ENCODE measurements around the gene SDS.
"Not testable (repeated sequence)": the region's sequence is repeated elsewhere in the genome, so short reads cannot be mapped to it uniquely, and the experiment has no call there.

SDS gene

DNA sequence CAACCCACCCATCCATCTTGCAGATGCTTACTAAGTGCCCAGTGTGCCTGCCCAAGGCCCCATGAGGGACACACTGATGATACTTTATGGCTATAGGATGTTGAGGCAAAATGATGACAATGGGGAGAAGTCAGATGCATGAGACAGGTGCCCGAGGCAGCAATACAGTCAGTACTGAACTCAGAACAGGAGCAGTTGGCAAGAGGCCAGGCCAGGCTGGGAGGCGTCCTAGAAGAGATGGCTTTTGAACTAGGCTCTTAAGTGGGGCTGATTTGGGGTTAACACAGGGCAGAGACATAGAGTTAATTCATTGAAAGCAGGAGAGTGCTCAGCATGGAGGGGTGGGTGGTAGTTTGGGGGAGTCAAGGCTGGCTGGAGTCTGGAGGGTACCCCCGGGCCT lies 29.7 kb downstream of the SDS start:
- no peak for DNase-seq

DNA sequence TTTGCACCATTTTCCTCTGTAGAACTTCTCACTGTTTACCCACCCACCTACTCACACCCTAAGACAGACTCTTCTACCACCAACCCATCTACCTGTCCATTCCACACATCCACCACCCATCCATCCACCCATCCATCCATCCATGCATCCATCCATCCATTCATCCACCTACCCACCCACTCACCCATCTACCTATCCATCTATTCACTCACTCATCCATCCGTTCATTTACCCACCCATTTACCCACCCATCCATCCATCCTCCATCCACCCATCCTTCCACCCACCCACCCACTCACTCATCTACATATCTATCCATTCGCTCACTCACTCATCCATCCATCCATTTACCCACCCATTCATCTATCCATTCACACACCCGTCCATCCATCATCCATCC lies 30.2 kb downstream of the SDS start:
- DNase-seq: no peak

DNA sequence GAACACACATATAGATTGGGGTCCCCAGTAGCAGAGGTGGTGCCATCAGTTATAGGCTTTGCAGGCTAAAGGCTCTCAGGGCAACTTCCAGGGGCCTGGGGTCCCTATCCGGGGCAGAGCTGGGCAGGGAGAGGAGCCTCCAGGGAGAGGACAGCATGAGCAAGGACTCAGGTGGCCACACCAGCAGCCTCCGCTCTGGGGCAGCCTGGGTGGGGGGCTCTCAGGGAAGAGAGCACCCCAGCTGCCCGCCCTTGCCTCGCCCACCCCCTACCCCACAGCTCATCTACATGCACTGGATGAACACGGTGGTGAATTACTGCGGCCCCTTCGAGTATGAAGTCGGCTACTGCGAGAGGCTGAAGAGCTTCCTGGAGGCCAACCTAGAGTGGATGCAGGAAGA lies 31.3 kb downstream of the SDS start:
- DNase-seq: no peak

DNA sequence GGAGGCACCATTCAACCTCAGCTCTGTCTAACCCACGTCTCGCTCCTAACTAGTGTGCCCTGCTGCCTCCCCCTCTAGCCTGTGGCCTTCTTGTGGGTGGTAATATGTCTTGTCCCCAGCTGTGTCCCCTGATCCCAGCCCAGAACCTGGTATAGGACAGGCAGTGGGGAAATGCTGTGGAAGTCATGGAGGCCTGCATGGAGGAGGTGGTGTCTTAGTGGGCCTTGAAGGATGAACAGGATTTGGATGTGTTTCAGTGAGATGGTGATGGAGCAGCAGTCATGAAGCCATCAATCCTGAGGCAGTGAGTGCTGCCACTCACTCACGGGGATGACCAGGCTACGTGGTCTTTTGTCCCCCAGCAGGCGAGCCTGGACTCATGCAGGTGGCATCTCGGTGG lies 31.9 kb downstream of the SDS start:
- DNase-seq: no peak

DNA sequence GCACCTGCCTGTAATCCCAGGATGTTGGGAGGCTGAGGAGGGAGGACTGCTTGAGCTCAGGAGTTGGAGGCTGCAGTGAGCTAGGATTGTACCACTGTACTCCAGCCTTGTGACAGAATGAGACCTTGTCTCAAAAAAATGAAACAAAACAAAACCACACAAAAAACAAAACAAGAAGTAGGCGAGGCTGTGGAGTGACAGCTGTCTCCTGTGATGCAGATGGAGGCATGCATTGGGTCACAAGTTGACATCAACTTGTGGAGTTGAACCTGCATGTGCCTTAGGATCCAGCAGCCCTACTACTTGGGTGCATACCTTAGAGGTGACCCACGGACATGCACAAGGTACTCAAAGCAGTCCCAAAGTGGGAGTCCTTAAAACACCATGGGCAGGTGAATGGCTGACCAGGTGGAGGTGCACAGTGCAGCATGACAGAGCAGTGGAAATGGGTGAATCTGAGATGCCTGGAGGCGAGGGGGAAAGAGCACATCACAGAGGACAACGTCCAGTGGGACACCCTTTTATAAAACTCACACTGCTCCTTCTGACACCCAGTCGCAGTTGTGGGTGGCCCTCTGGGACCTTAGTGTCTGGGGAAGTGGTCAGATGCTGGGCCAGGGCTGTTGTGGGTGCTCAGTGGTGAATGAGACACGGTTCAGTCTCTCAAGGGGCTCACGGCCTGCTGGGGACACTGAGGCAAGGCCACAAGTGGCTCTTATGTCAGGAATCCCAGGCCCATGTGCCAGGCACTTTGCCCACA lies 32.6 kb downstream of the SDS start:
- DNase-seq: no peak

DNA sequence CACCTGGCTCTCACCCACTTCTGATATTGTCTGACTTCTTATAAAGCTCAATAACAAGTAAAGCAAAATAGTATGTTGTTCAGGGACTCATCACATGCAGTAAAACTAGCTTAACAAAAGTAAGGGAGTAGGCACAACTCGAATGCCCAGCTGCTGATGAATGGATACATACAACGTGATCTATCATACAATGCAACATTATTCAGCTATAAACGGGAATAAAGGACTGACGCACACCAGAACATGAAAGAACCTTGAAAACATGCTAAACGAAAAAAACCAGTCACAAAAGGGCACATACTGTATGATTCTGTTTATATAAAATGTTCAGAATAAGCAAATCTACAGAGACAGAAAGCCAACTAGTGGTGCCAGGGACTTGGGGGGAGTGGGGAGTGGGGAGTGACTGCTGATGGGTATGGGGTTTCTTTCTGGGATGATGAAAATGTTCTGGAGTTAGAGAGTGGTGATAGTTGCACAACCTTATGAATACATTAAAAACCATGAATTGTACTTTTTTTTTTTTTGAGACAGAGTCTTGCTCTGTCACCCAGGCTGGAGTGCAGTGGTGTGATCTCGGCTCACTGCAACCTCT lies 34.2 kb downstream of the SDS start:
- DNase-seq: no peak

DNA sequence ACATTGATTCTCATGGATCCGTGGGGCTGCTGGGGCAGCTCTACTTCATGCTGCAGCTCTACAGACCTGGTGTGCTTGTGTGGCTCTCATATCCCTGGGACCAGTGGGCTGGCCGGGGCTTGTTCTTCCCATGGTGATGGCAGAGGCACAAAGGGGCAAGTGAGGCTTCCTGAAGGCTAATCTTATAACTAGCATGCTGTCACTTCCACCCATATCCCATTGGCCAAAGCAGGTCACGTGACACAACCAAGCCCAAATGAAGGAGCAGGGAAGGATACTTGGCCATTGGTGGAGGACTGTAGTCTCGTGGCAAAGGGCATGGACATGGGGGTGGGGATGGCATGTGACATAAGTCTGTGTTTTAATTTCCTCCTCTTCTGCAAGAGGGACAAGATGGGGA lies 35.4 kb downstream of the SDS start:
- no peak for DNase-seq

DNA sequence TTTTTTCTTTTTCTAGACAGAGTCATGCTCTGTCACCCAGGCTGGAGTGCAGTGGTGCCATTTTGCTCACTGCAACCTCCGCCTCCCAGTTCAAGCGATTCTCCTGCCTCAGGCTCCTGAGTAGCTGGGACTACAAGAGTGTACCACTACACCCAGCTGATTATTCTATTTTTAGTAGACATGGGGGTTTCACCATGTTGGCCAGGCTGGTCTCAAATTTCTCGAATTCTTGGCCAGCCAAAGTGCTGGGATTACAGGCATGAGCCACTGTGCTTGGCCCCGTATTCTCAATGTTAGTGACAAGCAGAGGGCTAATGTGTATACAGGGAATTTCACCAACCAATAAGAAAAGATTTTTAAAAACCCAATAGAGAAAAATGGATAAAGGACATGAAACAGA lies 36.9 kb downstream of the SDS start:
- no peak for DNase-seq

DNA sequence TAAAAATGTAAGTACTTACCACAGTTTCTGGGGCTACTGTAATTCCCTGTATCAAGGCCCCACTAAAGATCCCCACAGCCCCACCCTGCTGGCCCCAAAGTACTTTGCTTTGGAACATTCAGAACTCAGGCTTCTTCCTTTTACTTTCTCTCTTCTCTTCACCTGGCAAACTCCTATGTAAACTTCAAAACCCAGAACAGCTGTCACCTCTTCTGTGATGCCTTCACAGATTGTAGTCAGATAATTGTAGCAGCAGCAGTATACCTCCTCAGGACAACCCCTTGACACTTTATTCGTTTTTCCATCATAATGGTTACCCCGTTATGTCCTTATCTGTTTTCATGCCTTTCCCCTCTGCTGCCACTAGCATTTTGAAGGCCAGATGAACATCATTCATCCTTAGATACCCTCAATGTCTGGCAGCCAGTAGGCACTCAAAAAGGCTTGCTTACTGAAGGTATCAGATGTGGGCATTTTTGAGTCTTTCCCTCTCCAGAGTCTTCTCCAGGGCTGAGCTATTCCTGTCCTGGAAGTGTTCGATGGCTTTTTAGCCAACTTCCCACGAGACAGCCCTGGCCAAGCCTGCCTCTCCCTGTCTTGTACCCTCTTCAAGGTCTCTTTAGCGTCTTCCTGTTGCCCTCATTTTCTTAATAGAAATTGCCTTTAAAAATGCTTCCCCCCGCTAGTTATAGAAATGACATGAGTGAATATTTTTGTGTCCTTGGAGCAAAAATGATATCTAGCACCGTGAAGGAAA lies 37.9 kb downstream of the SDS start:
- no peak for DNase-seq

DNA sequence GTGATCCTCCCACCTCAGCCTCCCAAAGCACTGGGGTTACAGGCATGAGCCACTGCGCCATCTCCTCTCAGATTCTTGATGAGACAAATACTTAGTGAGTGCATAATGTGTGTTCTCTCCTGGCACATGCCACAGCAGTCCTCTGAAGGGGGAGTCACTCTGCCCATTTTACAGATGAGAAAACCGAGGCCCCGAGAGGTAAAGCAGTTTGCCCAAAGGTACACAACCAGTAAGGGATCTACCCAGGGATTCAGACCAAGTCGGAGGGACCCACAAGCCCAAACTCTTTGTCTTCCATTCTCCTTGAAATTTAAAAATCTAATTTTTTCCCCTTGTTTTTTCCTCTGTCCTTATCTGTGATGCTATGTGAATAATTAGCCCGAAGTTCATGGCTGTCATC lies 39.0 kb downstream of the SDS start:
- no peak for DNase-seq

DNA sequence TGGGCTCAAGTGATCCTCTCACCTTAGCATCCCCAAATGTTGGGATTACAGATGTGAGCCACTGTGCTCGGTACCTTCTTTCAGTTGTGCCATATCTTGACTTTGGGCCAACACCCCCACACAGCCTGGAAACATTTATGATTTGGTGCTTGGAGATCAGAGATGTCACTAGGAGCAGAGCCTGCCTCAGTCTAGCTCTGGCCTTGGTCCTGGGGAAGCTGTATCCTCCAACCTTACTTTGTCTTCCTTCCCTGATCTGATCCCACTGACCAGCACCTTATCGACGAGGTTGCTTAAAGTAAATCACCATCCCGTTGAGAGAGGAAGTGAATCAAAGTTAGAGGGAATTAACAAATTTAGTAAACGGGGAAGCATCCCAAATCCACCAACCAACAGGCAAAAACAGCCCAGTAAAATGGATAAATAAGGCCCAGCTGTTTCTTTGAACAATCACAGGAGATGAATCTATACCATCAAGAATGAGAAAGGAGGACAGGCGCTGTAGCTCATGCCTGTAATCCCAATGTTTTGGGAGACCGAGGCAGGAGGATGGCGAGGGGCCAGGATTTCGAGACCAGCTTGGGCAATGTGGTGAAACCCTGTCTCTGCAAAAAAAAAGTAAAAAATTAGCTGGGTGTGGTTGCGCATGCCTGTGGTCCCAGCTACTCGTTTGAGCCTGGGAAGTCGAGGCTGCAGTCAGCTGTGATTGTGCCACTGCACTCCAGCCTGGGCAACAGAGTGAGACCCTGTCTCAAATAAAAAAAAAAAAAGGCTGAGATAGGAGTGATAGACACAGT lies 41.9 kb downstream of the SDS start:
- DNase-seq: no peak

DNA sequence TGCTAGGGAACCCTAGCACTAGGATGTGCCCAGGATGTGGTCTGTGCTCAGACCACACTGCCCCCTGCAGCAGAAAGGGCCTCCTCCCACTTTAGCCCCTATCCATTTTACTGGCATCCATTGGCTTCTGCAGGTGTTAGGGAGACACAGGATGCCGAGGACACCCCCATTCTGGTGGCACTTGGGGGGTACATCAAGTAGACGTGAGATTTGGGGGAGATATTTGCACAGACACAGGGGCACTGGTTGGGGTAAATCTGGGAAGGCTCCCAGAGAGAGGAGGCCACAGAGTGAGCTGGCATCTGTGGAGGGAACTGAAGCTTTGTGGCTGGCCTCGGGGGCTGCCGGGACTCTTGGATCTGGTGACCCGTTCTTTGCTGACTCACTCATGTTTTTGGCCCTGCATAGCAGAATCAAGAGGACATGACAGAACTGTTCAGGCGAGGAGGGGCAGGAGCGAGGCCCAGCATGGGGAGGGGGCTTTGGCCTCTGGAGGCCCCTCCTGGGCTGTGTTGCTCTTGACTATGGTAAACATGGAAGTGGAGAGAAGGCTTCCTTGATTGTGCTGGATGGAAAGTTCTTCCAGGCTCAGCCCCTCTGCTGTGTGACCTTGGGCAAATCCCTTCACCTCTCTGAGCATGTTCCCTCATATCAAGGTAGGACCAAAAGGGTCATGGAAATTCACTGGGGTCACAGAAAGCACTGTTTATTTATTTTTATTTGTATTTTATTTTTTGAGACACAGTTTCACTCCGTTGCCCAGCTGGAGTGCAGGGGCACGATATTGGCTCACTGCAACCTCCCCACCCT lies 43.5 kb downstream of the SDS start:
- no peak for DNase-seq

DNA sequence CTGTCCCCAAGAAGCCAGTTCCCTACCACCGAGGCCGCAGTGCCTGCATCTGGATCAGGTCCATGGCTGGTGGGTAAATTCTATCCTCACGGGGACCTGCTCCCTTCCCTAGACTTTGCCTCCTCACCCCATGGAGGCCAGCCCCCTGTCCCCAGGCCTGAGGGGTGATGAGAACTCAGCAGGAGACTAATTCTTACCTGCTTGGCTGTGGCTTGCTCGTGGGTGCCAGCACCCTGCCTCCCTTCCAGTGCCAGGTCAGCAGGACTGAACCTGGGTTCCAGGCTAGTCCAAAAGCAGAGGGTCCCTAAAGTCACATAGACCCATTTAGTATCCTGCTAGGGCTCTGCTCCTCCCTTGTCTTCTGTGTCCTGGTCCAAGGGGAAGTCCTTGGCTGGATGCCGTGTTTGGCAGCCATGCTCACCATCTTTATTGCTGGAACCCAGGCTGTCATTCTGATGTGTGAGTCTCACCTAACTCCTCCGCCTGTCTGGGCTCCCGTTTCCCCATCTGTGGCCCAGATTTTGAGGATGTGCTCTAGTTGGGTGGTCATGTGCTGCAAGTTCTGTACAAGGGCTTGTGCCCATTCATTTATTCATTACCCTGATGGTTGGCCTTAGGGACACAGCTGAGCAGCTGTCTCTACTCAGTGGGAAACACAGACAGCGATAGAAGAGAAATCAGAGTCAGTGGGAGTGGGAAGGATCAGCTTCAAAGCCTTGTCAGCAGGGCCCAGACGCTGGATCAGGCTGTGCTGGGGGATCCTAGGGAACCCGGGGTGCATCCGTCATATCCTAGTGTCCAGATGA lies 44.4 kb downstream of the SDS start:
- no peak for DNase-seq

DNA sequence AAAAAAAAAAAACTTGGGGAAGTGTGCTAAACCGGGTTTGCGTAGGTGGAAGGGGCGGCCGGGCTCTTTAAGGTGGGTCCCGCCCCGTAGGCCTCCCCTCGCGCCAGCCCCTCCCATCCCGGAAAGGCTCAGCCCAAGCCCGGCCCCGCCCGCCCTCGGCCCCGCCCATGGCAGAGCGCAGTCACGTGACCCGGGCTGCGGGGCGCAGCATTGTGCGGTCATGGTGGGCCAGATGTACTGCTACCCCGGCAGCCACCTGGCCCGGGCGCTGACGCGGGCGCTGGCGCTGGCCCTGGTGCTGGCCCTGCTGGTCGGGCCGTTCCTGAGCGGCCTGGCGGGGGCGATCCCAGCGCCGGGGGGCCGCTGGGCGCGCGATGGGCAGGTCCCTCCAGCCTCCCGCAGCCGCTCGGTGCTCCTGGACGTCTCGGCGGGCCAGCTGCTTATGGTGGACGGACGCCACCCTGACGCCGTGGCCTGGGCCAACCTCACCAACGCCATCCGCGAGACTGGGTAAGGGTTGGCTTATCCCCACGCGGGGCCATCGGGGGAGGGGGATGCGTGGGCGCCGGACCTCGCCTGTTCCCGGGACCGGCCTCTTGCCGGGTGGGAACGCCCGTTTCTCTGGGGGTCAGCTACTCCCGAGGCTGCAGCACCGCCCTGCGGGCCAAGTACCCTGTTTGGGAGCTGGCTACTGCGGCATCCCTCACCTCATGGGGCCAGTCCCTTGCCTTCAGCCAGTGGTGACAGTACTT lies 45.1 kb downstream of the SDS start, which contains the start of gene PLBD2:
Gene PLBD2 (plus strand): TSS at position 207 of the 752 bp plus-strand sequence. CDS start 14 bp downstream, at position 221.
- DNase-seq: peak; percentile 74

DNA sequence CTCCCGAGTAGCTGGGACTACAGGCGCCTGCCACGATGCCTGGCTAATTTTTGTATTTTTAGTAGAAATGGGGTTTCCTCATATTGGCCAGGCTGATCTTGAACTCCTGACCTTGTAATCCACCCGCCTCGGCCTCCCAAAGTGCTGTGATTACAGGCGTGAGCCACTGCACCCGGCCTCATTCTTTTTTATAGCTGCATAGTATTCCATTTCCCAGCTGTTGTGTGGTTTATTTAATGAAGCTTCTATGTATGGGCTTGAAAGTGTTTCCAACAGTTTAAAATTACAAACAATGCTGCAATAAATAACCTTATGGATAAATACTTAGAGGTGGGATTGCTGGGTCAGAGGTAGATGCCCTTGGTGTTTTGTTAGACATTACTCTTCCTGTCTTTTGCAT lies 49.5 kb downstream of the SDS start:
- DNase-seq: not testable (repeated sequence)

DNA sequence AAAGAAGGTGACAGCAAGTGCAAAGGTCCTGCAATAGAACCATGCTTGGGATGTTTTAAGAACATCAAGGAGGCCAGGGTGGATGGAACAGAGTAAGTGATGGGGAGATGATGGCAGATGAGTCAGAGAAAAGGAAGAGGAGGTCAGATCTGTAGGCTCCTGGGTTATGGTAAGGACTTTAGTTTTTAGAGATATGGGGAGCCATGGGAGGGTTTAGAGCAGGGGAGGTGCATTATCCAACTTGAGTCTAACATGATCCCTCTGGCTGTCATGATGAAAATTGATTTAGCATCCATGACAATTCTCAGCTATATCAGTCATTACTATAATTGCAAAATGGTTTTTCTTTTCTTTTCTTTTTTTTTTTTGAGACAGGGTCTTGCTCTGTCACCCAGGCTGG lies 52.6 kb downstream of the SDS start:
- DNase-seq: no peak

DNA sequence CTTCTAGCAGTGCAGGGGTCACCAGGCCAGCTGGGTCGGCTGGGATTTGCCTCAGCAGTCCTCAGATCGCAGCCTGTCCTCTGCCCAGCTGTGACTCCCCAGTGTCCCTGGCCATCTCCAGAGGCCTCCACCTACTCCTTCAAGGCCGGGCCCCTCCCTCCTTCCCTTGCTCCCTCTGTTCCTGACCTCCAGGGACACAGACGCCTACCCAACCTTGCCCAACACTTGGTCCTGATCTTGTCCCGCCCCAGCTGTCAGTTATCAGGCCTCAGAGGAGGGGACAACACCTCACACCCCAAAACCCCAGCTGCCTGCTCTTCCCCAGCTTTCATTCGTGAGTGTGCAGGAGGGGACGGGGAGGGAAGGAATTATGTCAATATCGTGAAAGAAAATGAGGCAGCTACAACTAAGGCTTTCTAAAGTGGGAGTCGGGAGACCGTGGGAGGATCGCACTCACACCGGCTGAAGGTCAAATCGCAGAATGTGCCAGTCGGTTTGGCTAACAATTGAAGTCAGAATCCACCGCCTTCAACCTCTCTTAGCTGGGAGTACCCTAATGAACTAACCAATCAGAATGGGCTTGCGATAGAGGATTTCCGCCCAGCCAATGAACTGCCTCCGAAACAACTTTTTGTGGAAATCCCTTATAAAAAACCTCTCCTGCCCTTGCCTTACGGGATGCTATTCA lies 54.7 kb downstream of the SDS start:
- no peak for DNase-seq

DNA sequence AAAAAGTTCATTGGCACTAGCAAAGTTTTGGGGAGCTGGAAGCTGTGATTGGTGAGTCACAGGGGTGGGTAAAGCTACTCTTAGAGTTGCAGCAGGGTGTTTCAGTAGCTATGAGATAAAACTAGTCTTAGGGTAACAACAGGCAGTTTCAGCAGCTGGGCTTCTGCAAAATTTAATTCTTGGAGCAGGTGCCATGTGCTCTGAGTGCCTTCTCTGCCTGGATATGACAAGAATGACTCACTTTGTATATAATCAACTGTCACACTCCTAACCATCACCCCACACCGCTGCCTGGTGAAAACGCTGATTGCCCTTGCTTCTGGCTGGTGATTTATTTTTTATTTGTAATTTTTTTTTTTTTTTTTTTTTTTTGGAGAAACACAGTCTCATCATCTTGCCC lies 55.8 kb downstream of the SDS start:
- no peak for DNase-seq

DNA sequence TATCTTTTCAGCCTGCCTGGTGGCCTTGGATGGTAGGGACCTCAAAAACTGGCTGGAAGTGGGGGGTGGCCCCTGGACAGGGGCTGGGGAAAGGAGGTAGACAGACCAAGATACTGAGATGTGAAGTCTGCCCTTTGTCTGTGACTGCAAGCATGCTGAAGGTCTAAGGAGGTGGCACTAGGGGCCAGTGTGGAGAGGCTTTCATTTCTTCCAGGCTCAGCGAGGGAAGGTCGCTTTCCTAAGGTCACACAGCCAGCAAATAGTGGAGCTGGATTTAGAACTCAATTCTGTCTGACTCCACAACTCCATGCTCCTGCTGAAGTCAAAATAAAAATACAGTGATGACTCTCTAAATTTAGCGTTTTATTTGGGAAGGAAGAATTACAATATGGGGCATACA lies 56.6 kb downstream of the SDS start:
- no peak for DNase-seq

DNA sequence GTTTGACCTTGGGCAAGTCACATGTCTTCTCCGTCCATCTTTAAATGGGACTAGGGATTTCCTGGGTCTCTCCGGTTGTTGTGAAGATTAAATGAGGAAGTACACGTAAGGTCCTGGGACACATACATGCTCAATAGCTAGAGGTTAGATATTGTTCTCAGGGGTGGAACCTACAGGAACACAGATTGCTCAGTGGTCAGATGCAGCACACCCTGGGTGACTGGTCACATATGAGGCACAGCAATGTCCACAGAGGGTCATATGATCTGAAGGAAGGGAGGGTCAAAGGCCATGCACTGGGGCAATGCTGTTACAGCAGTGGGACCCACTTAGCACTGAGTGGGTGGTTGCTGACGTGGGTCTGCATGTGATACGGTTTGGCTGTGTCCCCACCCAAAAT lies 57.3 kb downstream of the SDS start:
- no peak for DNase-seq
